GM19099 (cell line): ENCODE measurements around the gene SLC16A5.

Source experiments
- POLR2A ChIP-seq: IDR thresholded peaks from 3 replicates; pipeline ENCODE4 v1.6.1; 2011; ENCODE audit warnings: low read depth; ENCODE audit not compliant: insufficient read length; ENCODE audit errors: extremely low read depth

SLC16A5 gene

GRCh38 chr17:75114552-75115314 lies 27.0 kb downstream of the SLC16A5 start:
- no peak for TF ChIP-seq POLR2A

GRCh38 chr17:75115555-75115954 lies 27.8 kb downstream of the SLC16A5 start:
- no peak for TF ChIP-seq POLR2A

- no peak for TF ChIP-seq POLR2A
These were observed 29.0 kb downstream of the SLC16A5 start for GRCh38 chr17:75116737-75117136.

GRCh38 chr17:75118307-75118706 lies 30.6 kb downstream of the SLC16A5 start:
- no peak for TF ChIP-seq POLR2A

- no peak for TF ChIP-seq POLR2A
These were observed 36.5 kb downstream of the SLC16A5 start for GRCh38 chr17:75124041-75124818.

GRCh38 chr17:75124819-75125162 lies 37.0 kb downstream of the SLC16A5 start:
- no peak for TF ChIP-seq POLR2A

- TF ChIP-seq POLR2A, result no peak
These were observed 38.2 kb downstream of the SLC16A5 start for GRCh38 chr17:75125984-75126383.

- TF ChIP-seq POLR2A, result no peak
These were observed 39.2 kb downstream of the SLC16A5 start for GRCh38 chr17:75126954-75127353.

GRCh38 chr17:75128694-75129505 lies 41.1 kb downstream of the SLC16A5 start:
- no peak for TF ChIP-seq POLR2A

GRCh38 chr17:75129576-75129975 lies 41.8 kb downstream of the SLC16A5 start:
- TF ChIP-seq POLR2A, result no peak

- TF ChIP-seq POLR2A, result no peak
These were observed 42.4 kb downstream of the SLC16A5 start for GRCh38 chr17:75130059-75130631.

- no peak for TF ChIP-seq POLR2A
These were observed 43.0 kb downstream of the SLC16A5 start for GRCh38 chr17:75130632-75131277.

- TF ChIP-seq POLR2A, result peak; percentile 95
These were observed 43.7 kb downstream of the SLC16A5 start, which contains the start of gene NT5C for GRCh38 chr17:75131278-75132017. Gene NT5C, minus strand, starts transcription at chr17:75131742. Its CDS starts 35 bp downstream, at chr17:75131707.

GRCh38 chr17:75133001-75133400 lies 45.2 kb downstream of the SLC16A5 start:
- no peak for TF ChIP-seq POLR2A
